HG03457 (cell line): Measurements from ENCODE around the gene SLC22A23.

ENCODE experiments used
- ATAC-seq: cut with Tn5 transposase; IDR thresholded peaks from one replicate; pipeline ENCODE4 v1.9.1; 2021; ENCODE audit warnings: moderate number of reproducible peaks; ENCODE audit not compliant: unreplicated experiment

SLC22A23 gene

GRCh38 chr6:3337521-3338350 is 119.1 kb downstream of the SLC22A23 start:
- no peak for ATAC-seq

GRCh38 chr6:3336859-3337515 is 119.9 kb downstream of the SLC22A23 start:
- ATAC-seq = no peak

GRCh38 chr6:3336066-3336786 is 120.6 kb downstream of the SLC22A23 start:
- no peak for ATAC-seq

- no peak for ATAC-seq
These were observed 121.7 kb downstream of the SLC22A23 start for GRCh38 chr6:3335169-3335568.

GRCh38 chr6:3334555-3334954 is 122.3 kb downstream of the SLC22A23 start:
- ATAC-seq = no peak

GRCh38 chr6:3333263-3333662 is 123.6 kb downstream of the SLC22A23 start:
- ATAC-seq = no peak

- no peak for ATAC-seq
These were observed 124.9 kb downstream of the SLC22A23 start for GRCh38 chr6:3331971-3332370.

- no peak for ATAC-seq
These were observed 125.4 kb downstream of the SLC22A23 start for GRCh38 chr6:3331494-3331893.

GRCh38 chr6:3330199-3330598 is 126.7 kb downstream of the SLC22A23 start:
- ATAC-seq = no peak

GRCh38 chr6:3329393-3330051 is 127.3 kb downstream of the SLC22A23 start:
- no peak for ATAC-seq

- no peak for ATAC-seq
These were observed 128.1 kb downstream of the SLC22A23 start for GRCh38 chr6:3328796-3329195.

GRCh38 chr6:3328145-3328544 is 128.7 kb downstream of the SLC22A23 start:
- ATAC-seq = no peak

- ATAC-seq = no peak
These were observed 129.4 kb downstream of the SLC22A23 start for GRCh38 chr6:3327403-3327802.

- no peak for ATAC-seq
These were observed 129.9 kb downstream of the SLC22A23 start for GRCh38 chr6:3326981-3327380.

- ATAC-seq = no peak
These were observed 130.5 kb downstream of the SLC22A23 start for GRCh38 chr6:3326184-3326971.

GRCh38 chr6:3325210-3325609 is 131.6 kb downstream of the SLC22A23 start:
- ATAC-seq = no peak

GRCh38 chr6:3324262-3324942 is 132.4 kb downstream of the SLC22A23 start:
- no peak for ATAC-seq

GRCh38 chr6:3323696-3324261 is 133.1 kb downstream of the SLC22A23 start:
- ATAC-seq = no peak

- no peak for ATAC-seq
These were observed 133.7 kb downstream of the SLC22A23 start for GRCh38 chr6:3323148-3323547.
